IPS DF 19.7 (cell line): Measurements from ENCODE around the gene ZNF326.
"Not testable (repeated sequence)": the region's sequence is repeated elsewhere in the genome, so short reads cannot be mapped to it uniquely, and the experiment has no call there.

Experiments used
- DNase-seq: peaks from one replicate; pipeline ENCODE4 v3.0.0-alpha.2; 2013; ENCODE audit warnings: low read depth, low spot score

The ZNF326 gene

DNA sequence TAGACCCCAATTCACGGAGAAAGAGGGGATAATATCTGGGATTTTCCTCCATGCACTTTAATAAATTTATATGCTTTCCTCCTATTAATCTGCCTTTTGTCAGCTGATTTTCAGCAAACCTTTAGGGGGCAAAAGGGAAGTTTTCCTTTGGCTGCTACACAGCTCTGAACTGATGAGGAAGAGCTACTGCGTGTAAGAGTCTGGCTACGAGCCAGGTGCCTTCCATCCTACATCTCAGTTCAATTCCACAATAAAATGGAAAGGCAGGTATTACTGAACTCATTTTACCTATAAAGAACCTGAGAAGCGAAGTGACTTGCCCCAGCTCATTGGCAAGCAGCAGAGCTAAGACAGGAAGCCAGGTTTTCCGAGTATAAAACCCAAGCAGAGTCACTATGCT lies 28.3 kb upstream of the ZNF326 start:
- no peak for DNase-seq

DNA sequence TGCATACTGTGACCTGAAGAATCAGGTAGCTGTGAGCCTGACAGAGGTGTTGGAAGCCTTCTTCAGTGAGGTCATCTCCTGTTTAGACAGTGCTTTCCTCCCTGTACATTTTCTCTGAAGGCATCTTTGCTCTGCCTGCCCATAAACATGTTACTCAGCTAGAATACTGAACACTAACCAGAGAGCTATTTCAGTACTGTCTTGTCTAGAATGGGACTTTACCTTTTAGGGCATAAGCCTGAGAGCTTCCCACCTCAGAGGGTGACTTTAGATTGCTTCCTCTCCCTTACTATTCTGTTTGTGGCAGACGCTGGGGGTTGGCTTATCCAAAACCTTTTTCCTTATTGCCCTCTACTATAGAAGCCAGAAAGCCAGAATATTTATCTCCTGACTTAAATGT lies 23.3 kb upstream of the ZNF326 start:
- no peak for DNase-seq

DNA sequence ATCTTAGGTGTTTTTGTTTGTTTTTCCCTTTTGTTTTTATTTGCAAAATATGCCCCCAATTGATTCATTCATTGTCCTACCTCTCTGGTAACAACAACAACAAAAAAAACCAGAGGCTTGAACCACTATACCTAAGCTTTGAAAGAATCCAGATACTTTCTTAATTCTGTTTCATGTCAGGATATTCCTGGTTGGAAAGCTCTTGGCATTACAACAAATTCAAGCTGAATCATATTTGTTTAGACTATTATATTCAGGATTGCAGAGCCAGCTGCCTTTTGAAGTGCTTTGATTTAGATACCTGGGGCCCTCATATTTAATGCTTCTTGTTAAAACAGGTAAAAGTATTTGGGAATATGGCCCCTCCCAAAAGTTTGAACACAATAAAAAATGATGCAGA lies 22.9 kb upstream of the ZNF326 start:
- no peak for DNase-seq

DNA sequence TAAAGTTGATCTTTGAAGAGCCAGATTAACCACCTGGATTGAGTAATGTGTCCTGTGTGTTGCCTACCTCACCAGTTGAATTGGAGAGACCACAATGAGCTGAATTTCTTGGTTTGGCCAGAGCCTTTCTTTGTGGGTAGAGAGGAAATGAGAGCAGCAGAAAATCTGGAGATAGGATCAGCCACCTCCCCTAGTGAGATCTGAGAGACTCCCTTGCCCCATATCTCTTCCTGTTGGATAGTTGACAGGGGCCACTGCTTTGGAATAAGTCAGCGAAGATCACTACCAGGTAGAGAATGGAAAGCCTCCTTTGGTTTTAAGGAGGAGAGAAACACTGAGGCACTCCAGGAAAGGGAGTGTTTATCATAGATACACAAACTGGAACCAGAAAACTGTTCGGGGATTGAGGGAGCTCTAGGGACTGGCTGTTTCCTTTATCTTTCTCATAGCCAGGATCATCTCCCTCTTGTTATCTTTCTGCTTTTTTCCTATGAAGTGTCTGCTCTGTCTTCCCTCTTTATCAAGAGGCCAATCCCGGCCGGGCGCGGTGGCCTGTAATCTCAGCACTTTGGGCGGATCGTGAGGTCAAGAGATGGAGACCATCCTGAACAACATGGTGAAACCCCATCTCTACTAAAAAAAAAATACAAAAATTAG lies 21.3 kb upstream of the ZNF326 start:
- no peak for DNase-seq

DNA sequence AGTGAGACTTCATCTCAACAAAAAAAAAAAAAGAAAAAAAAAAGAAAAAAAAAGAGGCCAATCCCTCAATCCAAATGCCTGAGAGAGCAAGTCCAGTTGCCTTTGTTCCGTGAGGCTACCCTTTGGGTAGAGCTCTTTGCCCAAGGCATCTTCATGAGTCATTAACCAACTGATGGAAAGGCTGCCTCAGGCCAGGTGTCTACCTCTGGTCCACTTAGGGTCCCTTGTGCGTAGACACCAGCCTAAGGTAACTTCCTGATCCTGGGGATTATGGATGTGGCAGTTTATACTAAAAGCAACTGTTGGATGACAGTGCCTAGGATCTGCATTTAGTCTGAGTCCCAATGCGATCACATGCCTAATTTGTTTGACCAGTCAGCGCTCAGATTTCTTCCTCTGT lies 20.7 kb upstream of the ZNF326 start:
- no peak for DNase-seq

DNA sequence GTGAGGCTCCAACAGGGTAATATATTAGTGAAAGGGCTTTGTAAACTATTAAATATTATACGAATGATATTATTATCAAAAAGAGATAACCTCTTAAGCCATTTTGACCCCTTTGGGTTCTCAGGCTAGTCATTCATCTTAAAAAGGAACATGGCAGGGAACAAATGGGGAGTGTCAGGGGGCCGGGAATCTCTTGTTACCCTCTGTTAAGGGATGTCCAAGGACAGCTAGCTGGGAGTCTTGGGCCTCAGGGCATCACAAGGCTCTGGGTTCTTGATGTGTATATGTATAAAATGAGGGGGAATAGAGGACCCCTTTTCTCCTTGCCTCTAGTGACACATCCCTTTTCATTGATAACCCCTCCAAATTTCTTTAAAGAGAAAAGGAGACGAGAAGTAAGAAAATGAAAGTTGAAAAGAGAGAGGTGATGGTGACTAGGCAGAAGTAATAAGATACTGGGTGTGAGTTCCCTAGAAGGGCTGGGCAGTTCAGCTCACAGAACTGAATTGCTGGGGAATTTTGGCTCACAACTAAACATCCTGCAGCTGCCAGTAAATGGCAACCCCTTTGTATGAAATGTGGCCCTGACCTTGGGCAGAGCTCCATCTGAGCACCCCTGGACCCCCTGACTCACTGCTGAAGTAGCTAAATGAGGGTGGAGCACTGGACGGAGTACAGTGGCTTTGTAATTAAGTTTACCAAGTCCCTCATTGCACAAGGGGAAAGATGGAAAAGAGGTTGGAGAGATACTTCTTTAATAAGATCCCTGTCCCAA lies 20.0 kb upstream of the ZNF326 start:
- no peak for DNase-seq

DNA sequence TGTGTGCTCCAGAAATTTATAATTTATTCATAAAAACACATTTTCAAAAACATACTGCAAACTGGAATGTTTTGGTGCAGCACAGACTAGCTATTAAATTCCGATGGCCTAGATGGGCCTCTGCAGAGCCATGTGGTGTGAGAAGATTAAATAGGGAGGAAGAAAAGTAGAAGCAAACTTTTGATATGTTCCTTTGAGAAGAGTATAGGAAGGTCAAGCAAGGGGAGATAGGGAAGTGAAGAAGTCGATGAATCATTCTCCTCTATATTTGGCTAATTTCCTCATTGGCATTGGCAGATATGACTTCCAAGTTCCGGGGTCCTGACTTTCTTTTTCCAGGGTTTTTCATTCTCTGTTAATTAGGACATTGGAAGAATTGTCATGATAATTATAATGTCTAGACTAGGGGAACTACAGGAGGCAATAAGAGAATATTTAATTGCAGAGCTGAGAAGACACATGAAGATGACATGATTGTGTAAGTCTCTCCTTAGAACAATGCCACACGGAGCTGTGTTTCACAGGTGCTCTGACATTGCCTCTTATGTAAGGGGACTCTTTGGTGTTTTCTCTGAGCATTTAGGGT lies 19.3 kb upstream of the ZNF326 start:
- no peak for DNase-seq

DNA sequence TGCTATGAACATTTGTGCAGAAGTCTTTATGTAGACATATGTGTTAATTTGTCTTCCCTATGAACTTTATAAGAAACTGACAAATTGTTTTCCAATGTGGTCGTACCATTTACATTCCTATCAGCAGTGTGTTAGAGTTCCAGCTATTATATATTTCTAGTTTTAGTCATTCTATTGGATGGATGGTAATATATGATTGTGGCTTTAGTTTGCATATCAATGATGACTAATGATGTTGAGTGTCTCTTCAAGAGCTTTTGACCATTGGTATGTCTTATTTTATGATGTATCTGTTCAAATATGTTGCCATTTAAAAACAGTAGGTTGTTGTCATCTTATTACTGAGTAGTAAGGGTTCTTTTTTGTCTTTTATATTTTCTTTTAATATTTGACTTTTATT lies 16.2 kb upstream of the ZNF326 start:
- no peak for DNase-seq

DNA sequence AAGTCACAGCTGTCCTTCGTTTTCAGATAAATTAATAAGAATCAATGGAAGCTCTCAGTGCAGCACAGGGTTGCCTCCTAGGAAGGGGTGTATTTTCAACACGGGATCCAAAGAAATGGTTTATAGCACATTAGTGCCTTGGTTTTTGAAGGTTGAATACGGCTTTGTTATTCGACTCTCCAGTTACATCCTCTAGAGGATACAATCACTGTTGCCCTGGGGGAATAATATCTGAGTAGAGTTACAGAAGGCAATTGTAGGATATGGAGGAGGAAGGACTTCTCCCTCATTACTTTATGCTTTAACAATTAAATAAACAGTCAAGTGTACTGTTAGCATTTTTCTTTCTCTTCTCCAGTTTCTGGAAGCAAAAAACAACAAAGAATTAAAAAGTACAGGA lies 14.3 kb upstream of the ZNF326 start:
- DNase-seq, result no peak

DNA sequence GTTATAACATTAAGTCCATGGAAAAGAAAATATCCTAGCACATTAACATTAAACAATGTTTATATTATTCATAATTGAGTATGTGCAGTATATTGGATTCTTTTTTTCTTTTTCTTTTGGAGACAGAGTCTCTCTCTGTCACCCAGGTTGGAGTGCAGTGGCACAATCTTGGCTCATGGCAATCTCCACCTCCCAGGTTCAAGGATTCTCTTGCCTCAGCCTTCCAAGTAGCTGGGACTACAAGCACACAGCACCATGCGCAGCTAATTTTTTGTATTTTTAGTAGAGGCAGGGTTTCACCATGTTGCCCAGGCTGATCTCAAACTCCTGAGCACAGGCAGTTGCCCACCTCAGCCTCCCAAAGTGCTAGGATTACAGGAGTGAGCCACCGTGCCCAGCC lies 12.1 kb upstream of the ZNF326 start:
- DNase-seq, result not testable (repeated sequence)

DNA sequence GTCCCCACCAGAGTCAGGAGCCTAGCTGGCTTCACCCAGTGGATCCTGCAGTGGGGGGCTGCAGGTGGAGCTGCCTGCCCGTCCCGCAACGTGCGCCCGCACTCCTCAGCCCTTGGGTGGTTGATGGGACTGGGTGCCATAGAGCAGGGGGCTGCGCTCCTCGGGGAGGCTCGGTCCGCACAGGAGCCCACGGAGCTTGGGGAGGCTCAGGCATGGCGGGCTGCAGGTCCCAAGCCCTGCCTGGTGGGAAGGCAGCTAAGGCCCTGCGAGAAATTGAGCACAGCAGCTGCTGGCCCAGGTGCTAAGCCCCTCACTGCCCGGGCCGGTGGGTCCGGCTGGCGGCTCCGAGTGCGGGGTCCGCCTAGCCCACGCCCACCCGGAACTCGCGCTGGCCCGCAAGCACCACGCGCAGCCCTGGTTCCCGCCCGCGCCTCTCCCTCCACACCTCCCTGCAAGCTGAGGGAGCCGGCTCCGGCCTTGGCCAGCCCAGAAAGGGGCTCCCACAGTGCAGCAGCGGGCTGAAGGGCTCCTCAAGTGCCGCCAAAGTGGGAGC lies 10.3 kb upstream of the ZNF326 start:
- not testable (repeated sequence) for DNase-seq

DNA sequence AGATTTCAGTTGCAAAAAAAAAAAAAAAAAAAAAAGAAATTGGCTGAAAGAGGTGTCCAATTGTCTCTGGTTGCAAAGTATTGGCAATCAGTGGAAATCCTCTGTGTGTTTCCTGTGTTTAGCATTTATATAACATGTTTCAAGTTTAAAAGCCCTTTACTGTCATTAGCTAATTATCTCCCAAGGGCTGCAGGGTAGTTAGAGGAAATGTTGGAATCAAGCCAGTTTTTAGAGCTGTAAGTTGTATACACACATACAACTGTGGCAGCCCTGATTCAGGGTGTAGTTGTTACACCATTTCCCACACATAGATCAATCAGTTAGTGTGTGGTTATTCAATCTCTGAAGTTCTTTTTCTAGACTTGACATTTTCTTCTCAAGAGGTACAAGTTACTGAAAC lies 8.9 kb upstream of the ZNF326 start:
- DNase-seq, result no peak

DNA sequence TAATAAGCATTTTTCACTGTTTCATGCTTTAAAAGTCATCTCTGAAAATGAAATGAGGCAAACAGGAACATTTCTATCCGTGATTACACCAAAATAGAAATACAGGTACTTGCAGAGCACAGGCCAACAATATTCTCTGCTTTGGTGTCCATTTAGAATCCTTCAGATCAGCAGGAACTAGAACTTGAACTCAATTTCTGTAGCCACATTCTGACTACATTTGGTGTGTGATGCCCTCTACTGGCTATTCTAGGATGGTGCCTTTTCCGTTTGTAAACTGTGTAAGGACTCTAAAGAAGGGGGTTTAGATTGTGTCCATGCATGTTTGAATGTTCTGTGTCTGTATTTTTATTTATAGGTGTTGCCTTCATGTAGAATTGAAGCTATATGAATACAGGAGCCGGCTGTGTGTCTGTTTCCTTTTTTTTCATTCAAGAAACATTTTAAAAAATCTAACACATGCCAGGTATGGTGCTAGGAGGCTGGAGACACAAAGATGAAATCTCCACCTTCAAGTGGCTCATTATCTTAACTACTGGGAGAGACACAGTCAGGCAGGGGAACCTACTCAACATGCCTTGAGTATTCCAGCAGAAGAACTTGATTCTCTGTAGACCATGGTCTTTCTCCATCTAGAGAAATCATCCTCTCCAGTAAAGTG lies 7.6 kb upstream of the ZNF326 start:
- peak; percentile 33 for DNase-seq

DNA sequence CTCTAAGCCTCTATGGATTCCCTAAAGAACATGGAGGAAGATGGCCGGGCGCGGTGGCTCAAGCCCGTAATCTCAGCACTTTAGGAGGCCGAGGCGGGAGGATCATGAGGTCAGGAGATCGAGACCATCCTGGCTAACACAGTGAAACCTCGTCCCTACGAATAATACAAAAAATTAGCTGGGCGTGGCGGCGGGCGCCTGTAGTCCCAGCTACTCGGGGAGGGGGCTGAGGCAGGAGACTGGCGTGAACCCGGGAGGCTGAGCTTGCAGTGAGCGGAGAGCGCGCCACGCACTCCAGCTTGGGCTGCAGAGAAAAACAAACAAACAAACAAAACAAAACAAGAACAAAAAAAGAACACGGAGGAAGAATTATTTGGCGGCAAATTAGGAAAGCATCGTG lies 5.8 kb upstream of the ZNF326 start:
- no peak for DNase-seq

DNA sequence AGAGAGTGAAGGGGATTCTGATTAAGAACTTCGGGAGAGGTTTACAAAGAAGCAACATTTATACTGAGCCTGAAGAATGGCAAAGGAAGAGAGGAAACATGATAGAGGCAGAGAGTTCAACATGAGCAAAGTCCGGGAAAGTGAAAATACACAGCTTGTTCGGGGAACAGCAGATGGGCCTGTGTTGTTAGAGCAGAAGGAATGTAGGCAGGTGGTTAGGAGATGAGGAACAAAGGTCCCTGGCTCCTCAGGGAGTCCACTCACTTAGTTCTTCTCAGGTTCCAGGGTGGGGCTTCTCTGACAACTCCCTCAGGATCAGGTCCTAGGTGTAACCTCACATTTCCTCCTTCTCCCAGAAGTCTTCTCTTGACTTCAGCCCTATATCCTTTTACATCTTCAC lies 5.1 kb upstream of the ZNF326 start:
- no peak for DNase-seq

DNA sequence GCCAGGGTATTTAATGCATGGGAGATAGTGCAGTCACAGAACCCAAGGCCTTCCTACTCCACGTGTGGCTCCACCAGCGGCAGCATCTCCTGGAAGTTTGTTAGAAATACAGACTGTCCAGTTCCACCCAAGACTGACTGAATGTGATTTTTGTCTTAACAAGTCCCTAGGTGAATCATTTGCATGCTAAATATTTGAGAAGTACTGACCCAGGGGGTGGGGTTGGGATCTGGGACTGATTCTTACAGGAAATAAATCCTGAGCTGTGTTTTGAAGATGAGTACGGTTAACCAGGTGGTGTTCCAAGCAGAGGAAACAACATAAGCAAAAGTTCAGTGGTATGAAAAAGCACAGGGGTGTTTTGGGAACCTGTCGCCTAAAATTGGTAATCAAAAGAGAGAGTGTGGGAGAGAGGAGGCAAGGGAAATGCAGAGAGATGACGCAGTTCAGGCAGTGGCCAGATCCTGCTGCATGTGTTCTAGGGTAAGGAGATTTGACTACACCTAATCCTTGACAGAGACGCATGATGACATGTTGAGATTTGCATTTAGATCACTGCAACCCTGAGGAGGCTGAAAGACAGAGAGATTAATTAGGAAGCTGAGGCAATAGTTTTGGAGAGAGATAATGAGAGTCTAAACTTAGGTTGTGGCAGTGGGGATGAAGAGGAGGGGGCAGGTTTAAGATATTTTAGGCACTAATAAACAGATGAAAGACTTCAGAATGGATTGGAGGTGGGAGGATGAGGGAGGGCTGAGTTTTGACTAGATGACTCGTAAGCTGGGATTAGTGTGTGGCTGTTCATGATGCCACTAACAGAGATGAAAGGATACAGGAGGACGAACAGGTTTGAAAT lies 3.7 kb upstream of the ZNF326 start:
- no peak for DNase-seq

DNA sequence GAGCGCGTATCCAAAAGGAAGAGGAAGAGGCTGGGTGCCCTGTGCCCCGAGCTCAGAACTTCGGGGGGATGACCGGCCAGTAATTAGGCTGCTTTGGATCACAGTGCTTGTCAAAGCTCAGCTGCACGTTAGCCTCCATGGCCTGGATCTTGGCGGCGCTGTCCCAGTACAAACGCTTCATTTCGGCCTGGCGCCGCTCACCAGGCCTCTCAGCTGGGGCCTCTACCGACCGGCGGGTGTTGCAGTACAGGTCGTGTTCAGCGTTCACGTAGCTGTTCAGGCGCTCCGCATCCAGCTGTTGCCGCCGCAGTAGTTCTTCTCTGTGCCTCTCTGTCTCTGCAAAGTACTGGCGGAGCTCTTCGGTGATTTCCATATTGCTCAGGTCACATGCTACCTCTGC lies 1.4 kb upstream of the ZNF326 start:
- no peak for DNase-seq

DNA sequence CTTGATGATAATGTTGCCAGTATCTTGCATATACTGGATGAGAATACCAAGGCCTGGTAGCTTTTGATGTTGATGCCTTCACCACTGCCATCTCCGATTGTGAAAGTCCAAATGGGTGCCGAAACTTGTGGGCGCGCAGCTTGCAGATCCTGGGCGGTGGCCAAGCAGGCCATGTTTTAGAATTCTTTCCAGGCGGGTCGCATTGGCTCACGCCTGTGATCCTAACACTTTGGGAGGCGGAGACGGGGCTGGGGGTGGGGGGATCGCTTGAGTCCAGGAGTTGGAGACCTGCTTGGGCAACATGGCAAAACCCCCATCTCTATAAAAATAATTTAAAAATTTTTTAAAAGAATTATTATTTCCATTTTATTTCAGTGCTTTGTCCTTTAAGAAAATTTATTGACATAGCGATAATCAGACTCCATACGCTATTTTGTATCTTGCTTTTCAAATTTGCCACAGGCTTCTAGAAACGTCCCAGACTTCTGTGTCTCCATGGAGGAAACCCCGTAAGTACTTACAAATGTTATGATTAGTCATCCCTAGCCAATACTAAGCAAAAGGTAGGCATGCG lies 592 bp upstream of the ZNF326 start:
- no peak for DNase-seq

DNA sequence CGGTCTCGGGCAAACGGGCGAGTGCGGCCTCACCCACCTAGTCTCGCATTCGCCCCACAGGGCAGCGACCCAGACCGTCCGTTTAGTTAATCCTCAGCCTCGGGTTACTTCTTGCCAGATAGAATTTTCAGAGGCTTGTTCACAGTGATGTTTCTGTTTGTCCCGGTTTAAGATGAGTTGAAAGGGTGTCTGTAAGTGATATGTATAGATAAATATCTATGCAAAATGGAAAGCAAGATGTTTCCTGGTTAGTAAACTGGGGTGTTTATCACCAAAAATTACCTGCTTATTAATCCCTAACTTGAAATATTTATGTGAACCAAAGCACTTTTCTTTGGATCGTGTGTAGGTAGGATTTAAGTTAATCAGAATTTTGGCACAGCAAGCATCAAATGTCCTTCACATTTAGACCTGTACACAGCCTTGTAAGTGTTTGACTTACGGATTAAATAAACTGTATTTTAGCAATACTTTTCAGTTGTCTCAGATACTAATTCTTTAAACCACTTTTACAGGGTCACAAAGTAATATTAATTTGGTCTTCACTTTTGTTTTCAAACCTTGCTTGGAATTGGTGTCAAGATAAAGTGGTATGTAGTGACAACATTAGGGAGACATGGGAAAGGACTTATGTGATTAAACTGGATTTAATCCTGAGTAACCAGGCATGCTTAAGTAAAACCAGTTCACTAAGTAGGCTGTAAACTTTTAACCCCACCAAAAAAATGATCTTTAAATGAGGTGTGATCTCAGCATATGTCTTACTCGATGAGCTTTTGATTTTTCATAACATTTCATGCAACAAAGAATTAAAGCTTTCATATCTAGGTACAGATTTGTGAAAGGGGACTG lies 914 bp downstream of the ZNF326 start:
- no peak for DNase-seq

DNA sequence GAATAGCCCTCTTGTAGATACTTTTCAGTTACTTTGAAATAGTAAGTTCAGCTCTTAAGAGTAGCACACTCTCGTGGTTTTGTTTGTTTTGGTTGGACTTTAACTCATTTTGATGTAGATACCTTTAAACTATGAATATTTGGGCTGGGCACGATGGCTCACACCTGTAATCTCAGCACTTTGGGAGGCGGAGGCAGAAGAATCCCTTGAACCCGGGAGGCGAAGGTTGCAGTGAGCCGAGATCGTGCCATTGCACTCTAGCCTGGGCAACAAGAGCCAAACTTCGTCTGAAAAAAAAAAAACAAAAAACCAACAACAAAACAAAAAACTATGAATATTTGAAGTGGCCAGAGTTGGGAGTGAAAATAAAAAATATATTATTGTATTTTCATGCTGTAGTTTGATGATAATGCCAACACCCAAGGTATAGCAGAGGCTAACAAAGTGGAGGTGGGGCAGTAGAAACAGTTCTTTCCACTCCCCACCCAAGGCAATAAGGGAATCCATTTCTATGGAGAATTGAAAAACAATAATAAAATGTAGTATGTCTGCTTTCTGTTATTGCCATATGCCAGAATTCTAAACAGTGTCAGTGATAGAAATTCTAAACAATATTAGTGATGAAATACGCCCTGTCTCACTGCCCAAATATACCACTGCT lies 1.7 kb downstream of the ZNF326 start:
- no peak for DNase-seq
